ENCODE measurements around the gene PROS1.
"Not testable (repeated sequence)": the region's sequence is repeated elsewhere in the genome, so short reads cannot be mapped to it uniquely, and the experiment has no call there.

PROS1 gene

DNA sequence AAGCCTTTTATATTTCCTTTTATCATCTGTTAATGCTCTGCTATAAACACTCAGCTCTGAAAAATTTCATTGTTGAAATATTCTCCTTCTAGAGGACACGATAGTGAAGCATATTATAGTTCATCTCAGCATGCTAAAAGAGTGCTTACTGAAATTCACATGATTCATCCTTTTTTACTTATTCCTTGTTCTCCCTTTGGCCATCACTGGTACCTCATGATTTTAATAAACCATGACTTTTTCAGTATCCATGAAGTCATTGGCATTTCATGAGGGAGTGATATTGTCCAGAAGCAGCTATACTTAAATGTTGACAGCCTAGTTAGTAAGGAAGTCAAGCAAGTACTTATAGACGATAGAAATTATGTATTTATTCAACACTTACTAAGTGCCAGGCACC, 112.7 kb downstream of the PROS1 start:
- no peak for DNase-seq

DNA sequence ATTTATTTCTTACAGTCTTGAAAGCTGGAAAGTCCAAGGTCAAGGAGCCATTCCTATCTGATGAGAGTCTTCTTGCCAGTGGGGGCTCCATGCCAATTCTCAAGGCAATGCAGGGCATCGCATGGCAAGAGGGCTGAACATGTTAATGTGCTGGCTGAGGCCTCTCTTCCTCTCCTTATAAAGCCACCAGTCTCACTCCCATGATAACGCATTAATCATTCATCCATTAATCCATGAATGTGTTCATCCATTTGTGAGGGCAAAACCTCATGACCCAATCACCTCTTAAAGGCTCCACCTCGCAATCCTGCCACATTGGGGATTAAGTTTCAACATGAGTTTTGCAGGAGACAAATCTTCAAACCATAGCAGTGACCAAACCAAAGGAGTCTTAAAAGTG, 118.3 kb downstream of the PROS1 start:
- no peak for DNase-seq

DNA sequence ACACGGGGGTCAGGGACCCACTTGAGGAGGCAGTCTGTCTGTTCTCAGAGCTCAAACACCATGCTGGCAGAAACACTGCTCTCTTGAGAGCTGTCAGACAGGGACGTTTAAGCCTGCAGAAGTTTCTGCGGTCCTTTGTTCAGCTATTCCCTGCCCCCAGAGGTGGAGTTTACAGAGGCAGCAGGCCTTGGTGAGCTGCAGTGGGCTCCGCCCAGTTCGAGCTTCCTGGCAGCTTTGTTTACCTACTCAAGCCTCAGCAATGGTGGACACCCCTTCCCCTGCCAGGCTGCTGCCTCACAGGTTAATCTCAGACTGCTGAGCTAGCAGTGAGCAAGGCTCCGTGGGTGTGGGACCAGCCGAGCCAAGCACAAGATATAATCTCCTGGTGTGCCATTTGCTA, 121.5 kb downstream of the PROS1 start:
- peak; percentile 34 for DNase-seq

DNA sequence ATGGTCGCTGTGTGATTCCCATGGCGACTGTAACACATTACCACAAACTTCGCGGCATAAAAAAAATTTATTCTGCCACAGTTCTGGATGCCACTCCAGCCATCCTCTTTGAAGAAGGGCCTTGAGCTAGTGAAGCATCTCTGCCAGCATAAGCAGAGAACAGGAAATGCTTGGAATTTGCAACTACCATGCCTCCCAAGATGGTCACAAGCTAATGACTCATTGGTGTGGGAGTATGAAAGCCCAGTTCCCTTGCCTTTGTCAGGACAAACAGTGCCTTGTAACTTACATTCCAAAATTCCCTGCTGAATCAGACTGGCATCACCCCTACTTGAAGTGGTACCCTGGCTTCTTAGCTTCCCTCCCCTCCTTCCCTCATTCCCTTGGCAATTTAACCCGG, 129.7 kb downstream of the PROS1 start:
- peak; percentile 2 for DNase-seq

DNA sequence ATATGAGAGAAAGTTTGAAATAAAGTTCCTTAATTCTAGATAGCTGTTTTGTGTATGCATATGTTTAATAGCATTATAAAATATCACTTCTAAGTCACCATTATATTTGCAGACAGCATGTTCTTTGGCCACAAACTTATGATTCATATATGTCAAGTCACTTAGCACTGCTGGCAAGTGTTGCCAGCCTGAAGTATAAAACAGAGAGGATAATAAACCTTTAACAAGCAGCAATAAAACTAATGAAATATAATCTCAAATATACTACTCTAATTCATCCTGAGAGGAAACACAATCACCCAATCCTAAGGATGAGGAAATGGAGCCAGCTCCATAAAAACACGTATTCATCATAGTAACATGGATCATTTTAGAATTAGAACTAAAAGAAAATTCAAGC, 134.5 kb downstream of the PROS1 start:
- DNase-seq = not testable (repeated sequence)

All from DMS53 (cell line).